ENCODE data around the gene CTNNBIP1.
A peak's percentile ranks its signal among the peaks of the same experiment; 100 is the strongest.

GRCh38 chr1:9942399-9942938 is 32.4 kb upstream of the CTNNBIP1 start:
- TF ChIP-seq FOXK2 (conservative IDR thresholded peaks at IDR 0.05 in 1 of 2, IDR thresholded peaks at IDR 0.05 in 1 of 2; ENCODE audit: low read depth in 2 of 2): no peak
- no peak for TF ChIP-seq JUND (IDR thresholded peaks at IDR 0.05; ENCODE audit: borderline replicate concordance, low read depth, low read length)
- no peak for TF ChIP-seq JUND (tag; IDR thresholded peaks at IDR 0.05; ENCODE audit: borderline replicate concordance, low read depth, low read length)
- no peak for TF ChIP-seq MED1 (CRISPR knock-in tag; IDR thresholded peaks at IDR 0.05; ENCODE audit: borderline replicate concordance)
- TF ChIP-seq HMGN3 (IDR thresholded peaks at IDR 0.05; ENCODE audit: borderline replicate concordance, extremely low read depth, insufficient read length, low read depth, low read length): no peak
- TF ChIP-seq CTCF (IDR thresholded peaks at IDR 0.05 in 2 of 3, conservative IDR thresholded peaks at IDR 0.05 in 1 of 3; ENCODE audit: insufficient read depth in 2 of 3, low read depth in 1 of 3, low read length in 3 of 3): peak; percentile 66 to 83 (median 71); a peak in 5 of 6 replicates
- no peak for TF ChIP-seq ZSCAN32 (CRISPR knock-in tag; IDR thresholded peaks at IDR 0.05)
- TF ChIP-seq TAF1 (IDR thresholded peaks at IDR 0.05; ENCODE audit: control insufficient read depth, extremely low read depth, insufficient read depth, low read length, severe bottlenecking): no peak
- no peak for TF ChIP-seq MAFK (IDR thresholded peaks at IDR 0.05; ENCODE audit: low read length)
- no peak for TF ChIP-seq CBX2 (IDR thresholded peaks at IDR 0.05; ENCODE audit: insufficient read depth, low read length, poor library complexity, severe bottlenecking)
- TF ChIP-seq CBX5 (IDR thresholded peaks at IDR 0.05; ENCODE audit: borderline replicate concordance, low read depth): no peak
- no peak for TF ChIP-seq IFI16 (CRISPR knock-in tag; IDR thresholded peaks at IDR 0.05)
- TF ChIP-seq POLR2A (conservative IDR thresholded peaks at IDR 0.05): no peak
